ENCODE data around the gene DNAJB1.

DNAJB1 gene

GRCh38 chr19:14540741-14541525 lies 22.7 kb upstream of the DNAJB1 start:
- no peaks in the 10 kb centered on the region for H3K9me2 ChIP-seq (replicated peaks; ENCODE audit: low read depth, low read length)
- peaks cover 10% of the 10 kb centered on the region for H4K20me1 ChIP-seq (ENCODE audit: insufficient read depth, low read length, poor library complexity, severe bottlenecking)
- no peaks in the 10 kb centered on the region for H3K36me3 ChIP-seq (ENCODE audit: insufficient read depth, low read length)
- no peak overlapping the region for H3K9ac ChIP-seq (ENCODE audit: low read depth, low read length, poor library complexity, severe bottlenecking)
- no peak overlapping the region for H3K4me2 ChIP-seq (ENCODE audit: low read depth, low read length, poor library complexity, severe bottlenecking)
- no peaks in the 10 kb centered on the region for H3K27me3 ChIP-seq (ENCODE audit: insufficient read depth, low read length, poor library complexity, severe bottlenecking)
- peaks cover 49% of the 10 kb centered on the region for H3K79me2 ChIP-seq (ENCODE audit: insufficient read depth, low read length)
- H3K9me3 ChIP-seq (ENCODE audit: insufficient read depth, low read depth, low read length): no peaks in the 10 kb centered on the region
- no peak overlapping the region for H2AFZ ChIP-seq (ENCODE audit: low read length)
- TF ChIP-seq EZH2phosphoT487 (IDR thresholded peaks at IDR 0.05; ENCODE audit: borderline replicate concordance): no peak
- no peak for TF ChIP-seq CTCF (conservative IDR thresholded peaks at IDR 0.05; ENCODE audit: low read length)
- H3K4me1 ChIP-seq (ENCODE audit: insufficient read depth, low read length, poor library complexity, severe bottlenecking): no peaks in the 10 kb centered on the region
- H3K4me3 ChIP-seq (ENCODE audit: low read length, poor library complexity, severe bottlenecking): no peak overlapping the region
- no peaks in the 10 kb centered on the region for H3F3A ChIP-seq (ENCODE audit: low read depth)

DNA sequence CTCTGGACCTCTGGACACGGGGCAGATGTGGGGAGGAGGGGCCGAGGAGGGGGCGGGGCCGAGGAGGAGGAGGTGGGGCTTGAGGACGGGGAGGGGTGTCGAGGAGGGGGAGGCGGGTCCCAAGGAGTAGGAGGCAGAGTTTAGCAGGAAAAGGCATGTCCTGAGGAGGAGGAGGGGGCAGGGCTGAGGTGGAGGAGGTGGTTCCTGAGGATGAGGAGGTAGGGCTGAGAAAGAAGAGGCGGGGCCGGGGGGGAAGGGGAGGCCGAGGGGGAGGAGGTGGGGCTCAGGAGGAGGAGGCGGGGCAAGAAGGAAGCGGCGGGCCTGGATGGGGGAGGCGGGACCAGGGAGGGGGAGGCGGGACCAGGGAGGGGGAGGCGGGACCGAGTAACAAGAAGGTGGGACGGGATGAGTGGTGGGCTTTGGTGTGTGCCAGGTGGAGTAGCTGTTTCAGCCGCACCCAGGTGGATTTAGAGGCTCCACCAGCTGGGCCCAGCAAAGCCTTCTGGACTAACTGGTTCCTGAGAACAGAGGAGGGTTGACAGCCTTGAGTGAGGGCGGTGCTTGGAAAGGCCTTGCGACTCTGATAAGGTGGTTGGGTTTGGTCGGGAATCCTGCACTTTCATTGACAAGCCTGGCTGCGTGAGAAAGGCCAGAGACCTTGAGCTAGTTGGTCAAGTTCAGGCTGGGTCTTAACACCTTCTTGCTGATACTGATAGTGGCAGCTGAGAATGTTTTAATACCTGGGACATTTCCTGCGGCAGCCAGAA lies 18.9 kb upstream of the DNAJB1 start:
- H3K9ac ChIP-seq (ENCODE audit: low read depth, low read length, poor library complexity, severe bottlenecking): no peak overlapping the region
- no peaks in the 10 kb centered on the region for H3K4me1 ChIP-seq (ENCODE audit: insufficient read depth, low read length, poor library complexity, severe bottlenecking)
- no peaks in the 10 kb centered on the region for H3F3A ChIP-seq (ENCODE audit: low read depth)
- H4K20me1 ChIP-seq (ENCODE audit: insufficient read depth, low read length, poor library complexity, severe bottlenecking): peaks cover 10% of the 10 kb centered on the region
- peaks cover 50% of the 10 kb centered on the region for H3K79me2 ChIP-seq (ENCODE audit: insufficient read depth, low read length)
- H2AFZ ChIP-seq (ENCODE audit: low read length): no peak overlapping the region
- no peaks in the 10 kb centered on the region for H3K27me3 ChIP-seq (ENCODE audit: insufficient read depth, low read length, poor library complexity, severe bottlenecking)
- no peak overlapping the region for H3K4me3 ChIP-seq (ENCODE audit: low read length, poor library complexity, severe bottlenecking)
- TF ChIP-seq CTCF (conservative IDR thresholded peaks at IDR 0.05; ENCODE audit: low read length): no peak
- TF ChIP-seq EZH2phosphoT487 (IDR thresholded peaks at IDR 0.05; ENCODE audit: borderline replicate concordance): no peak
- H3K36me3 ChIP-seq (ENCODE audit: insufficient read depth, low read length): no peaks in the 10 kb centered on the region
- no peaks in the 10 kb centered on the region for H3K9me2 ChIP-seq (replicated peaks; ENCODE audit: low read depth, low read length)
- H3K9me3 ChIP-seq (ENCODE audit: insufficient read depth, low read depth, low read length): no peaks in the 10 kb centered on the region
- no peak overlapping the region for H3K4me2 ChIP-seq (ENCODE audit: low read depth, low read length, poor library complexity, severe bottlenecking)

DNA sequence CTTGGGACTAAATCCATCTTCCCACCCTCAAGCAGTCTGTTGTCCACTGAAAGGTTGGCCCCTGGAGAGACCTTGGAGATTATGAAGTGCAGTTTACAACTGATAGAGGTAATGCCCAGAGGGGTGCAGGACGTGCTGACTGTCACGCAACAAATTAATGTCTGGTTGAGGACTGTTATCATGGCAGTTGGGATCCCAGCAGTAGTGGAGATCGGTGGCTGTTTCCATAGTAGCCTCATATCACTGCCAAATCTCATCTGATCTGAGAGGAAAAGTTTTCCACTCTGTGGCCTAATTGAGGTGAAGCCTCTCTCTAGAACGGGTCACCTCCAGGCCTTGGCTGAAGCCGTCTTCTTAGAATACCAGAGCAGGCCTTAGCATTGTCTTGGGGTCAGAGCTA lies 15.3 kb upstream of the DNAJB1 start:
- Histone ChIP-seq H3K9ac (ENCODE audit: low read depth, low read length, poor library complexity, severe bottlenecking) (no peak overlapping the region), H3K27me3 (ENCODE audit: insufficient read depth, low read length, poor library complexity, severe bottlenecking) (no peaks in the 10 kb centered on the region), H3K9me3 (ENCODE audit: insufficient read depth, low read depth, low read length) (no peaks in the 10 kb centered on the region), H3K4me3 (ENCODE audit: low read length, poor library complexity, severe bottlenecking) (no peak overlapping the region), H4K20me1 (ENCODE audit: insufficient read depth, low read length, poor library complexity, severe bottlenecking) (peaks cover 23% of the 10 kb centered on the region), H3K9me2 (replicated peaks; ENCODE audit: low read depth, low read length) (no peaks in the 10 kb centered on the region), H3K4me1 (ENCODE audit: insufficient read depth, low read length, poor library complexity, severe bottlenecking) (peaks cover 9% of the 10 kb centered on the region), H2AFZ (ENCODE audit: low read length) (no peak overlapping the region), H3F3A (ENCODE audit: low read depth) (no peaks in the 10 kb centered on the region), H3K79me2 (ENCODE audit: insufficient read depth, low read length) (peaks cover 67% of the 10 kb centered on the region), H3K4me2 (ENCODE audit: low read depth, low read length, poor library complexity, severe bottlenecking) (no peak overlapping the region), H3K36me3 (ENCODE audit: insufficient read depth, low read length) (no peaks in the 10 kb centered on the region)
- TF ChIP-seq EZH2phosphoT487 (IDR thresholded peaks at IDR 0.05; ENCODE audit: borderline replicate concordance) (no peak), CTCF (conservative IDR thresholded peaks at IDR 0.05; ENCODE audit: low read length) (no peak)

Data from Loucy (cell line).